ENCODE data around the gene KRTAP10-12.

- TF ChIP-seq CTCF (IDR thresholded peaks at IDR 0.05; ENCODE audit: low read depth, low read length, missing input control) (no peak), TAF1 (conservative IDR thresholded peaks at IDR 0.05) (no peak), JUND (IDR thresholded peaks at IDR 0.05) (no peak), MAX (IDR thresholded peaks at IDR 0.05) (no peak), EGR1 (IDR thresholded peaks at IDR 0.05; ENCODE audit: low read depth in 2 of 2) (no peak), NR2F2 (IDR thresholded peaks at IDR 0.05) (no peak), SP1 (IDR thresholded peaks at IDR 0.05) (no peak), GABPA (IDR thresholded peaks at IDR 0.05 in 1 of 2, conservative IDR thresholded peaks at IDR 0.05 in 1 of 2) (no peak), YY1 (IDR thresholded peaks at IDR 0.05) (no peak)
- TF ChIP-seq, protein P1, sequence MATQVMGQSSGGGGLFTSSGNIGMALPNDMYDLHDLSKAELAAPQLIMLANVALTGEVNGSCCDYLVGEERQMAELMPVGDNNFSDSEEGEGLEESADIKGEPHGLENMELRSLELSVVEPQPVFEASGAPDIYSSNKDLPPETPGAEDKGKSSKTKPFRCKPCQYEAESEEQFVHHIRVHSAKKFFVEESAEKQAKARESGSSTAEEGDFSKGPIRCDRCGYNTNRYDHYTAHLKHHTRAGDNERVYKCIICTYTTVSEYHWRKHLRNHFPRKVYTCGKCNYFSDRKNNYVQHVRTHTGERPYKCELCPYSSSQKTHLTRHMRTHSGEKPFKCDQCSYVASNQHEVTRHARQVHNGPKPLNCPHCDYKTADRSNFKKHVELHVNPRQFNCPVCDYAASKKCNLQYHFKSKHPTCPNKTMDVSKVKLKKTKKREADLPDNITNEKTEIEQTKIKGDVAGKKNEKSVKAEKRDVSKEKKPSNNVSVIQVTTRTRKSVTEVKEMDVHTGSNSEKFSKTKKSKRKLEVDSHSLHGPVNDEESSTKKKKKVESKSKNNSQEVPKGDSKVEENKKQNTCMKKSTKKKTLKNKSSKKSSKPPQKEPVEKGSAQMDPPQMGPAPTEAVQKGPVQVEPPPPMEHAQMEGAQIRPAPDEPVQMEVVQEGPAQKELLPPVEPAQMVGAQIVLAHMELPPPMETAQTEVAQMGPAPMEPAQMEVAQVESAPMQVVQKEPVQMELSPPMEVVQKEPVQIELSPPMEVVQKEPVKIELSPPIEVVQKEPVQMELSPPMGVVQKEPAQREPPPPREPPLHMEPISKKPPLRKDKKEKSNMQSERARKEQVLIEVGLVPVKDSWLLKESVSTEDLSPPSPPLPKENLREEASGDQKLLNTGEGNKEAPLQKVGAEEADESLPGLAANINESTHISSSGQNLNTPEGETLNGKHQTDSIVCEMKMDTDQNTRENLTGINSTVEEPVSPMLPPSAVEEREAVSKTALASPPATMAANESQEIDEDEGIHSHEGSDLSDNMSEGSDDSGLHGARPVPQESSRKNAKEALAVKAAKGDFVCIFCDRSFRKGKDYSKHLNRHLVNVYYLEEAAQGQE (IDR thresholded peaks at IDR 0.05), result no peak
- TF ChIP-seq, protein P2, sequence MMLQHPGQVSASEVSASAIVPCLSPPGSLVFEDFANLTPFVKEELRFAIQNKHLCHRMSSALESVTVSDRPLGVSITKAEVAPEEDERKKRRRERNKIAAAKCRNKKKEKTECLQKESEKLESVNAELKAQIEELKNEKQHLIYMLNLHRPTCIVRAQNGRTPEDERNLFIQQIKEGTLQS (IDR thresholded peaks at IDR 0.05), result no peak
Observed at GRCh38 chr21:44703731-44704635, 7.0 kb downstream of the KRTAP10-12 start.
